MM.1S (cell line): ENCODE data around the gene TUBB6.

Experiments
- DNase-seq: peaks from one replicate; pipeline ENCODE4 v3.0.0-alpha.2; 2015
- H2AFZ ChIP-seq: fragments of 300-600 bp; sonication (generic); 2 replicates; pipeline ENCODE4 v1.6.0; 2016; ENCODE audit warnings: antibody characterized with exemption, low read length
- H3F3A ChIP-seq: fragments of 300-600 bp; sonication (generic); 2 replicates; pipeline ENCODE4 v1.6.1; 2016; ENCODE audit warnings: mild to moderate bottlenecking, antibody characterized with exemption, low read length, moderate library complexity, mixed read lengths; ENCODE audit not compliant: insufficient read depth
- H3K27ac ChIP-seq: fragments of 300-600 bp; sonication (generic); 2 replicates; pipeline ENCODE4 v1.5.1; 2016; ENCODE audit warnings: mild to moderate bottlenecking, low read length
- H3K27me3 ChIP-seq: fragments of 300-600 bp; sonication (generic); replicated peaks from 2 replicates; pipeline ENCODE4 v1.6.0; 2016; ENCODE audit warnings: low read length; ENCODE audit not compliant: insufficient read depth
- H3K36me3 ChIP-seq: fragments of 300-600 bp; sonication (generic); replicated peaks from 2 replicates; pipeline ENCODE4 v1.6.1; 2016; ENCODE audit warnings: mild to moderate bottlenecking, low read length, mixed read lengths; ENCODE audit not compliant: insufficient read depth
- H3K4me1 ChIP-seq: fragments of 300-600 bp; sonication (generic); 2 replicates; pipeline ENCODE4 v1.6.1; 2016; ENCODE audit warnings: low read length, mixed read lengths
- H3K4me2 ChIP-seq: fragments of 300-600 bp; sonication (generic); 2 replicates; pipeline ENCODE4 v1.6.0; 2016; ENCODE audit warnings: low read depth, low read length
- H3K4me3 ChIP-seq: fragments of 300-600 bp; sonication (generic); 2 replicates; pipeline ENCODE4 v1.5.1; 2016; ENCODE audit warnings: low read length, mixed read lengths
- H3K79me2 ChIP-seq: fragments of 300-600 bp; sonication (generic); 2 replicates; pipeline ENCODE4 v1.6.1; 2016; ENCODE audit warnings: mixed run types, low read length, mixed read lengths
- H3K9ac ChIP-seq: fragments of 300-600 bp; sonication (generic); 2 replicates; pipeline ENCODE4 v1.6.1; 2016; ENCODE audit warnings: low read length, mixed read lengths
- H3K9me2 ChIP-seq: fragments of 300-600 bp; sonication (generic); replicated peaks from 2 replicates; pipeline ENCODE4 v1.6.1; 2016; ENCODE audit warnings: mild to moderate bottlenecking, low read length, mixed read lengths; ENCODE audit not compliant: insufficient read depth
- H3K9me3 ChIP-seq: fragments of 300-600 bp; sonication (generic); replicated peaks from 2 replicates; pipeline ENCODE4 v1.6.1; 2016; ENCODE audit warnings: mild to moderate bottlenecking, low read length, mixed read lengths; ENCODE audit not compliant: insufficient read depth
- H4K20me1 ChIP-seq: fragments of 300-600 bp; sonication (generic); 2 replicates; pipeline ENCODE4 v1.6.1; 2016; ENCODE audit warnings: mild to moderate bottlenecking, low read length, moderate library complexity, mixed read lengths; ENCODE audit not compliant: insufficient read depth
- CTCF ChIP-seq: fragments of 300-600 bp; sonication (generic); IDR thresholded peaks from 2 replicates; pipeline ENCODE4 v1.5.1; 2016; ENCODE audit warnings: antibody characterized with exemption, low read length, mixed read lengths
- EZH2 ChIP-seq: fragments of 300-600 bp; sonication (generic); optimal IDR thresholded peaks from 2 replicates; pipeline ENCODE3; 2017; ENCODE audit warnings: low read depth, mild to moderate bottlenecking, antibody characterized with exemption, low read length, mixed read lengths
- EZH2phosphoT487 ChIP-seq: fragments of 300-600 bp; sonication (generic); IDR thresholded peaks from 2 replicates; pipeline ENCODE4 v1.6.1; 2018; ENCODE audit warnings: antibody characterized with exemption, low read length

TUBB6 gene

GRCh38 chr18:12371590-12371989 is 63.5 kb downstream of the TUBB6 start:
- H3K36me3 ChIP-seq, result no peaks in the 10 kb centered on the region; the same call in 1 of the 2 replicates
- peaks cover 18% of the 10 kb centered on the region for H4K20me1 ChIP-seq
- peaks cover 92% of the 10 kb centered on the region for H3K79me2 ChIP-seq

GRCh38 chr18:12372406-12372805 is 64.4 kb downstream of the TUBB6 start:
- peaks cover 18% of the 10 kb centered on the region for H4K20me1 ChIP-seq
- DNase-seq, result no peak
- TF ChIP-seq CTCF (no peak), EZH2phosphoT487 (no peak), EZH2 (no peak)
- H3K27ac ChIP-seq, result no peak overlapping the region
- no peaks in the 10 kb centered on the region for H3K27me3 ChIP-seq
- no peak overlapping the region for H3K4me3 ChIP-seq
- H3K79me2 ChIP-seq, result peaks cover 85% of the 10 kb centered on the region
- no peak overlapping the region for H2AFZ ChIP-seq
- peaks cover 7% of the 10 kb centered on the region; the same call in 1 of the 2 replicates for H3F3A ChIP-seq
- H3K9ac ChIP-seq, result no peak overlapping the region
- no peaks in the 10 kb centered on the region for H3K9me2 ChIP-seq
- H3K4me1 ChIP-seq, result no peaks in the 10 kb centered on the region
- no peaks in the 10 kb centered on the region; the same call in 1 of the 2 replicates for H3K36me3 ChIP-seq
- H3K4me2 ChIP-seq, result no peak overlapping the region
- H3K9me3 ChIP-seq, result no peaks in the 10 kb centered on the region

More at GRCh38 chr18:12371590-12371989, 63.5 kb downstream of the TUBB6 start:
- H3F3A ChIP-seq, result peaks cover 7% of the 10 kb centered on the region; the same call in 1 of the 2 replicates
- no peaks in the 10 kb centered on the region for H3K9me2 ChIP-seq
- H3K9ac ChIP-seq, result no peak overlapping the region
- no peaks in the 10 kb centered on the region for H3K27me3 ChIP-seq
- no peaks in the 10 kb centered on the region for H3K9me3 ChIP-seq
- DNase-seq, result no peak
- no peak overlapping the region for H3K27ac ChIP-seq
- H2AFZ ChIP-seq, result no peak overlapping the region
- no peak overlapping the region for H3K4me2 ChIP-seq
- TF ChIP-seq EZH2, result no peak
- no peak for TF ChIP-seq EZH2phosphoT487
- no peak for TF ChIP-seq CTCF
- no peaks in the 10 kb centered on the region for H3K4me1 ChIP-seq
- H3K4me3 ChIP-seq, result no peak overlapping the region

- Histone ChIP-seq H3K9me3 (no peaks in the 10 kb centered on the region), H4K20me1 (peaks cover 18% of the 10 kb centered on the region), H3K36me3 (no peaks in the 10 kb centered on the region; the same call in 1 of the 2 replicates), H3K9ac (no peak overlapping the region), H3F3A (peaks cover 7% of the 10 kb centered on the region; the same call in 1 of the 2 replicates), H3K27me3 (no peaks in the 10 kb centered on the region), H3K4me2 (no peak overlapping the region), H3K4me3 (no peak overlapping the region), H3K27ac (no peak overlapping the region), H3K4me1 (no peaks in the 10 kb centered on the region), H3K79me2 (peaks cover 79% of the 10 kb centered on the region), H2AFZ (no peak overlapping the region), H3K9me2 (no peaks in the 10 kb centered on the region)
- TF ChIP-seq CTCF (no peak), EZH2phosphoT487 (no peak), EZH2 (no peak)
- DNase-seq, result no peak
These were observed 65.2 kb downstream of the TUBB6 start for GRCh38 chr18:12373116-12373770.
